Spleen (tissue), 11 donors: ENCODE results near the gene LRRC56. TPM values are rescaled to one million over a fixed set of nuclear protein-coding genes. Genes with fewer than 3 reads are reported as not detected.

Source experiments
- DNase-seq: peaks from one replicate; pipeline ENCODE4 v3.0.0-alpha.2; 2020
- H3K27ac ChIP-seq, 8 donors: fragments of 200-600 bp; sonication (generic) in 7 of 8; 1 replicate in 4 of 8; 2 replicates in 4 of 8; pipeline versions ENCODE4 v1.5.0 to v1.8.0; 2016 to 2021; ENCODE audit warnings: inconsistent platforms in 4 of 8, mild to moderate bottlenecking in 4 of 8, moderate library complexity in 1 of 8
- H3K27me3 ChIP-seq, 7 donors: fragments of 200-600 bp; sonication (generic) in 6 of 7; replicated peaks in 1 of 7; 1 replicate in 4 of 7; 2 replicates in 3 of 7; pipeline versions ENCODE4 v1.5.0 to v1.8.0; 2016 to 2021; ENCODE audit warnings: inconsistent platforms in 3 of 7, mild to moderate bottlenecking in 1 of 7
- H3K36me3 ChIP-seq, 6 donors: fragments of 200-600 bp; sonication (generic) in 5 of 6; 1 replicate in 4 of 6; 2 replicates in 2 of 6; pipeline versions ENCODE4 v1.5.0 to v1.8.0; 2016 to 2021; ENCODE audit warnings: inconsistent platforms in 2 of 6
- H3K4me1 ChIP-seq, 6 donors: fragments of 200-600 bp; sonication (generic) in 5 of 6; 1 replicate in 3 of 6; 2 replicates in 3 of 6; pipeline versions ENCODE4 v1.5.0 to v1.8.0; 2016 to 2021; ENCODE audit warnings: inconsistent platforms in 3 of 6
- H3K4me3 ChIP-seq, 8 donors: fragments of 200-600 bp; sonication (generic) in 7 of 8; 1 replicate in 4 of 8; 2 replicates in 4 of 8; pipeline versions ENCODE4 v1.5.0 to v1.8.0; 2016 to 2021; ENCODE audit warnings: inconsistent platforms in 4 of 8, mild to moderate bottlenecking in 4 of 8, moderate library complexity in 2 of 8
- H3K9me3 ChIP-seq, 8 donors: fragments of 200-600 bp; sonication (generic) in 7 of 8; 1 replicate in 4 of 8; 2 replicates in 4 of 8; pipeline versions ENCODE4 v1.5.0 to v1.8.0; 2016 to 2021; ENCODE audit warnings: inconsistent platforms in 4 of 8
- POLR2A ChIP-seq, 3 donors: fragments of 450-650 bp; IDR thresholded peaks; one replicate each; pipeline ENCODE4 v1.5.1; 2017; ENCODE audit warnings: antibody characterized with exemption in 3 of 3, mild to moderate bottlenecking in 1 of 3
- POLR2AphosphoS5 ChIP-seq, 3 donors: sonication (generic); formaldehyde crosslinking; IDR thresholded peaks; one replicate each; pipeline ENCODE4 v1.5.1; 2017; ENCODE audit warnings: antibody characterized with exemption in 3 of 3
- WGBS, 5 donors: extraction: QIAGEN DNeasy Blood & Tissue Kit in 3 of 5; methylation state at CpG; one replicate each; pipeline versions ENCODE4 v1.1.5 to v1.1.7; 2013 to 2018; 5-methylcytosine and 5-hydroxymethylcytosine counted together
- intact Hi-C: fragments of 100-400 bp; cut with DNase I; formaldehyde crosslinking; loops from one replicate; pipeline ENCODE4 v1.15.0; 2023; ENCODE audit warnings: low total_unique reads
- polyA plus RNA-seq, 3 donors: library from polyadenylated mRNA; stranded (reverse); fragments of 200-250 nt; gene quantifications; one replicate each; pipeline ENCODE4 v1.2.1, GENCODE V29; 2013
- total RNA-seq, 7 donors: library from RNA; depleted of rRNA in 3 of 7; stranded (reverse); fragments of >200 nt in 3 of 7; fragmentation: NEBNext Ultra II Directional in 4 of 7; extraction: Animal tissue kit (Norgen Biotek cat#: 25700) in 4 of 7; gene quantifications; one replicate each; pipeline versions ENCODE4 v1.1.0 to v1.2.1, GENCODE V29; 2016 to 2021
- TF ChIP-seq, protein P1 (sequence below), 11 experiments: fragments of 200-600 bp in 7 of 11; fragments of 450-650 bp in 4 of 11; sonication (generic) in 4 of 11; IDR thresholded peaks in 8 of 11; conservative IDR thresholded peaks in 3 of 11; 1 replicate in 7 of 11; 2 replicates in 4 of 11; pipeline versions ENCODE4 v1.4.0 to v1.8.0; 2016 to 2021; ENCODE audit warnings: antibody characterized with exemption in 11 of 11, inconsistent platforms in 4 of 11, mild to moderate bottlenecking in 1 of 11
- donor health status: healthy with polysubstance abuse.
- donor health status: DM: no; HTN: no; CAD: no; lungs with moderate emphysema.
- donor health status: DM: no; HTN: no; CAD: no.
- donor health status: Bipolar disorder and iron deficiency.
- donor health status: healthy.
- donor health status: DM: no; HTN: no; CAD: no.
- donor health status: DM: yes; HTN: yes; CAD: no.

Gene LRRC56
- total and polyA plus RNA-seq, 10 donors, result 1.0 to 4.6 (median 2.3) TPM

DNA sequence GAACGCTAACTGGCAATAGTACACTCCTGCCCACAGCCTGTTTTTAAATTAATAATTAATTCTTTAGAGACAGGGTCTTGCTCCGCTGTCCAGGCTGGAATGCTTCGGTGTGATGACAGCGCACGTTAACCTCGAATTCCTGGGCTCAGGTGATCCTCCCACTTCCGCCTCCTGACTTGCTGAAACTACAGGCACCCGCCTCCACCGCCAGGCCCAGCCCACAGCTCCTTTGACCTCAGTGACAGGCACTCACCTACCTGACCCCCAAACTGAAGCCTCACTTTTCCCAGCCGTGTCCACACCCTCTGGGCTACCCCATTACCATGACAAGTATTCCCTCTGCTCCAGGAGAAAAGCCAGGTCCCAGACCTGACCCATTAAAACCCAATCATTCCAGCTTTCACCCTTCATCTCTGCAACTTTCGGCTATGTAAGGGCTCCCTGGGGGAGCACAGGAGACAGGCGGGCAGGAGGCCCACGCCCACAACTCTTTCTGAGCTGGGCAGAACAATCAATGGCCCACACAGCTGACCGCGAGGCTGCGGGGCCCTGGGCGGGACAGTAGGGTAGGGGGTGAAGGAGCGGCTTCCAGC is 22.5 kb downstream of the LRRC56 start:
- peaks cover 2 to 48% (median 26%) of the 10 kb centered on the region in 7 donors for H3K27me3 ChIP-seq
- peak; percentile 76 for DNase-seq
- 75 to 84% (median 83%) methylated on average over 18 of the region's 18 CpGs for WGBS, 5 donors
- H3K9me3 ChIP-seq, result no peaks in the 10 kb centered on the region
- H3K27ac ChIP-seq, result peak overlapping the region; percentile 55 to 94 (median 84)
- intact Hi-C loops, result loop anchor here (10.0 kb wide), 1 partner anchor 165 kb away; no protein-coding TSS in a partner anchor
- H3K36me3 ChIP-seq, result peaks cover 0 to 22% (median 3%) of the 10 kb centered on the region in 6 donors
- H3K4me3 ChIP-seq, result peak overlapping the region in 7 of 8 donors; percentile 90 to 99 (median 98)
- TF ChIP-seq, protein P1, sequence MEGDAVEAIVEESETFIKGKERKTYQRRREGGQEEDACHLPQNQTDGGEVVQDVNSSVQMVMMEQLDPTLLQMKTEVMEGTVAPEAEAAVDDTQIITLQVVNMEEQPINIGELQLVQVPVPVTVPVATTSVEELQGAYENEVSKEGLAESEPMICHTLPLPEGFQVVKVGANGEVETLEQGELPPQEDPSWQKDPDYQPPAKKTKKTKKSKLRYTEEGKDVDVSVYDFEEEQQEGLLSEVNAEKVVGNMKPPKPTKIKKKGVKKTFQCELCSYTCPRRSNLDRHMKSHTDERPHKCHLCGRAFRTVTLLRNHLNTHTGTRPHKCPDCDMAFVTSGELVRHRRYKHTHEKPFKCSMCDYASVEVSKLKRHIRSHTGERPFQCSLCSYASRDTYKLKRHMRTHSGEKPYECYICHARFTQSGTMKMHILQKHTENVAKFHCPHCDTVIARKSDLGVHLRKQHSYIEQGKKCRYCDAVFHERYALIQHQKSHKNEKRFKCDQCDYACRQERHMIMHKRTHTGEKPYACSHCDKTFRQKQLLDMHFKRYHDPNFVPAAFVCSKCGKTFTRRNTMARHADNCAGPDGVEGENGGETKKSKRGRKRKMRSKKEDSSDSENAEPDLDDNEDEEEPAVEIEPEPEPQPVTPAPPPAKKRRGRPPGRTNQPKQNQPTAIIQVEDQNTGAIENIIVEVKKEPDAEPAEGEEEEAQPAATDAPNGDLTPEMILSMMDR (IDR thresholded peaks at IDR 0.05 in 8 of 11, conservative IDR thresholded peaks at IDR 0.05 in 3 of 11), result no peak
- TF ChIP-seq POLR2A (IDR thresholded peaks at IDR 0.05) (no peak), POLR2AphosphoS5 (IDR thresholded peaks at IDR 0.05) (no peak)
- peaks cover 13 to 64% (median 45%) of the 10 kb centered on the region in 6 donors for H3K4me1 ChIP-seq

DNA sequence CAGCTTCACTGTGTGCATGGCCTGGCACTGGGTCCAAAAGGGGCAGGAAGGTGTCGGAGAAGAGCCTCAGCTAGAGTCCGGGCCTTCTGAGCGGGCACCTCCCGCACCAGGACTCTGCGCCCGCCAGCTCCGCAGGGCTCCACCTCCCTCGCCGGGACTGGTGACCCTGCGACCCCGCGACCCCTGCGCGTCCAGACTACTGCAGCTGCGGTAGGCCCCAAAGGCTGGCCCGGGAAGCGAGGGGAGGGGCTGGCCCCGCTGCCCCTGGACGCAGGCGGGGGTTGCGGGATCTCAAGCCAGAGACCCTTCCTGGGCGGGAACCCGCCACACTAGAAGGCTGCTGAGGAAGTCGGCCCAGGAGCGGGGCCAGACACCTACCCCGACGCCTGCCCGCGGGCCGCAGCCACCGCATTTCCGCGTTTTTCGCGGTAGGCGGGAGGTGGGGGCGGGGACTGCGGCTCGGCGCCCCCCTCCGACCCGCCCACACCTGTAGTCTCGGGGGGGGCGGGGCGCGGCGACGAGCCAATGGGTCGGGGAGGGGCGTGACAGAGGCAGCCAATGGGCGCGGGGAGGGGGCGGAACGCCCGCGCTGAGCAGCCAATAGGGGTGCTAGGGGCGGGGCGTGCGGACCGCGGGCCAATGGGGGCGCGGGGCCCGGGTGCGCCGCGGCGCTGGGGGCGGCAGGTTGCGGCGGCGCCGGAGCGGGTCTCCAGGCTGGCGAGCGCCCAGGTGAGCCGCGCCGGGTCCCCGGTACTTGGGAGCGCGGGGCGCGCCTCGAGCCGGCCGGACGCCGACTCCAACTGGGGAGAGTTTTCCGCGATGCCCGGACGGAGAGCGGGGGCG is 23.2 kb downstream of the LRRC56 start, which contains the start of the genes LMNTD2 and RASSF7:
Gene LMNTD2, minus strand, starts transcription at position 434 of the 843 bp plus-strand sequence. Its CDS starts 22 bp downstream, at position 412.
Gene RASSF7, plus strand, starts transcription at position 666 of the 843 bp plus-strand sequence. CDS start 799 bp downstream, outside the sequence.
- 2 to 7% (median 3%) methylated on average over 26 to 95 of the region's 95 CpGs for WGBS, 5 donors
- H3K36me3 ChIP-seq, result peaks cover 0 to 22% (median 3%) of the 10 kb centered on the region in 6 donors
- no peaks in the 10 kb centered on the region for H3K9me3 ChIP-seq
- H3K27ac ChIP-seq, result peak within 1 kb of the TSS; percentile 55 to 94 (median 84)
- H3K4me3 ChIP-seq, result peak within 1 kb of the TSS; percentile 89 to 99 (median 96)
- peaks cover 13 to 57% (median 38%) of the 10 kb centered on the region in 6 donors for H3K4me1 ChIP-seq
- DNase-seq, result peak; percentile 95
- TF ChIP-seq, protein P1 (IDR thresholded peaks at IDR 0.05 in 8 of 11, conservative IDR thresholded peaks at IDR 0.05 in 3 of 11), result peak in 2 of 11 experiments; percentile 20 to 34
- peak; percentile 87 to 91 (median 90) for TF ChIP-seq POLR2AphosphoS5 (IDR thresholded peaks at IDR 0.05)
- peak in 1 of 3 donors; percentile 27 for TF ChIP-seq POLR2A (IDR thresholded peaks at IDR 0.05)
- H3K27me3 ChIP-seq, result peaks cover 2 to 41% (median 21%) of the 10 kb centered on the region in 7 donors
- intact Hi-C loops, result no loop called here

DNA sequence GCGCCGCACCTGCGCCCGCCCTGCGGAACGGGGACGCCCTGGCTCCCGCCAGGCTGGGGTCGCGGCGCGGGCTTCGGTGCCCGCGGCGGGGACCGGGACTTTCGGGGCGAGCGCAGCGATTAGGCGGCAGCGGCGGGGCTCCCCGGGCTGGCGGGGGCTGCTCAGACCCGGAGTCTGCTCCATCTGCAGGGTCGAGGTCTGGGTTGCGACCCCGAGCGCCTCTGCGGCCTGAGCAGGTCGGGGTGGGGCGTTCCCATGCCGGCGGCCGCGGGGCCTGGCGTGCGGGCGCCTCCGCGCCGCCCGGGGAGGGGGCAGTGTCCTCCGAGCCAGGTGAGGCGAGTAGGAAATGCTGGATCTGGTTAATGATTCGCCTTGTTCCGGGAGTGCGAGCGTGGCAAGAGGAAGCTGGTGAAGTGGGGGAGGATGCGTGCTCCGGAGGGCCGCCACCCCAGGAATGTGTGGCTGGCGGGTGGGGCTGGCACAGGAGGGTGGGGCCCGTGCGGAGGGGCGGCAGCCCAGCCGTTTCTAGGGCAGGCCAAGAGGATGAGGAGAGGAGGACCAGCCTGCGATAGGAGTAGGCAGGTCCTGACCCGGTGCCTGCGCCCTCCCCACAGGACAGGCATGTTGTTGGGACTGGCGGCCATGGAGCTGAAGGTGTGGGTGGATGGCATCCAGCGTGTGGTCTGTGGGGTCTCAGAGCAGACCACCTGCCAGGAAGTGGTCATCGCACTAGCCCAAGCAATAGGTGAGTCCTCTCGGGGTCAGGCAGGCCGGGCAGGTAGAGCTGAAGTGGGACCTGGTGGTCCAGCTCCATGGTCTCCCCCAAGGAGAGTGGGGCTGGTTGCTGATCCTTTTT is 24.0 kb downstream of the LRRC56 start:
- Histone ChIP-seq H3K9me3 (no peaks in the 10 kb centered on the region), H3K4me3 (peak overlapping the region; percentile 89 to 99 (median 96)), H3K36me3 (peaks cover 0 to 22% (median 3%) of the 10 kb centered on the region in 6 donors), H3K4me1 (peaks cover 13 to 48% (median 31%) of the 10 kb centered on the region in 6 donors), H3K27me3 (peaks cover 0 to 33% (median 13%) of the 10 kb centered on the region in 7 donors), H3K27ac (peak overlapping the region in 6 of 8 donors; percentile 54 to 94 (median 86))
- 5 to 10% (median 8%) methylated on average over 32 to 67 of the region's 67 CpGs for WGBS, 5 donors
- intact Hi-C loops, result no loop called here
- no peak for TF ChIP-seq POLR2AphosphoS5 (IDR thresholded peaks at IDR 0.05)
- no peak for TF ChIP-seq POLR2A (IDR thresholded peaks at IDR 0.05)
- TF ChIP-seq, protein P1 (IDR thresholded peaks at IDR 0.05 in 8 of 11, conservative IDR thresholded peaks at IDR 0.05 in 3 of 11), result no peak
- no peak for DNase-seq
